Transverse colon (tissue), 3 donors: ENCODE results near the gene SSR4.

Experiments
- CTCF ChIP-seq, 5 experiments: fragments of 200-600 bp in 3 of 5; fragments of 450-650 bp in 2 of 5; sonication (generic) in 3 of 5; IDR thresholded peaks; 1 replicate in 2 of 5; 2 replicates in 3 of 5; pipeline ENCODE4 v1.5.1; 2016 to 2017; ENCODE audit warnings: antibody characterized with exemption in 5 of 5, inconsistent platforms in 3 of 5, mild to moderate bottlenecking in 2 of 5, moderate library complexity in 1 of 5
- POLR2A ChIP-seq: fragments of 450-650 bp; IDR thresholded peaks from one replicate; pipeline ENCODE4 v1.6.1; 2016; ENCODE audit warnings: antibody characterized with exemption, mild to moderate bottlenecking, moderate library complexity

- no peak for TF ChIP-seq POLR2A
- TF ChIP-seq CTCF (IDR thresholded peaks at IDR 0.05), result no peak
Measured at GRCh38 chrX:153755136-153755535, 39.3 kb upstream of the SSR4 start.
